GM21447 (cell line): ENCODE measurements around the gene PEAR1.

Experiments
- ATAC-seq: cut with Tn5 transposase; IDR thresholded peaks from one replicate; pipeline ENCODE4 v1.9.1; 2021; ENCODE audit not compliant: unreplicated experiment

Gene PEAR1

GRCh38 chr1:156893048-156893953, at the start of gene PEAR1:
PEAR1 (plus strand) TSS chr1:156893718; CDS start chr1:156903927, 10,209 bp downstream.
- ATAC-seq, result no peak

- ATAC-seq, result no peak
These were observed 49.4 kb upstream of the PEAR1 start for GRCh38 chr1:156844102-156844501.

- no peak for ATAC-seq
These were observed 48.9 kb upstream of the PEAR1 start for GRCh38 chr1:156844638-156845037.

GRCh38 chr1:156845055-156845952, 48.2 kb upstream of the PEAR1 start:
- no peak for ATAC-seq

GRCh38 chr1:156845953-156846545, 47.5 kb upstream of the PEAR1 start:
- ATAC-seq, result no peak

GRCh38 chr1:156846643-156847042, 46.9 kb upstream of the PEAR1 start:
- no peak for ATAC-seq

GRCh38 chr1:156847591-156848460, 45.7 kb upstream of the PEAR1 start:
- no peak for ATAC-seq

GRCh38 chr1:156848461-156849150, 44.9 kb upstream of the PEAR1 start:
- ATAC-seq, result no peak

- ATAC-seq, result no peak
These were observed 44.4 kb upstream of the PEAR1 start for GRCh38 chr1:156849151-156849496.

GRCh38 chr1:156851779-156852417, 41.6 kb upstream of the PEAR1 start:
- no peak for ATAC-seq

GRCh38 chr1:156852418-156852874, 41.1 kb upstream of the PEAR1 start:
- no peak for ATAC-seq

- ATAC-seq, result no peak
These were observed 39.8 kb upstream of the PEAR1 start for GRCh38 chr1:156853761-156854160.

- ATAC-seq, result no peak
These were observed 38.9 kb upstream of the PEAR1 start for GRCh38 chr1:156854634-156855033.

- no peak for ATAC-seq
These were observed 37.2 kb upstream of the PEAR1 start for GRCh38 chr1:156856282-156856785.

GRCh38 chr1:156857532-156857931, 36.0 kb upstream of the PEAR1 start:
- no peak for ATAC-seq

- ATAC-seq, result no peak
These were observed 35.0 kb upstream of the PEAR1 start for GRCh38 chr1:156858555-156858956.

GRCh38 chr1:156858959-156859522, 34.5 kb upstream of the PEAR1 start, which contains the start of gene INSRR:
INSRR (minus strand) TSS chr1:156859117; CDS start chr1:156858621, 496 bp downstream.
- ATAC-seq, result no peak

GRCh38 chr1:156859523-156860112, 33.9 kb upstream of the PEAR1 start:
- no peak for ATAC-seq
